ENCODE results near the gene LRWD1. TPM values are rescaled to one million over a fixed set of nuclear protein-coding genes. Genes with fewer than 3 reads are reported as not detected.

LRWD1 gene
- total and polyA plus RNA-seq, 2 donors (not counting 1 experiment from before 2014, with no cell fraction given), result 7.4 to 14.5 TPM

GRCh38 chr7:102431617-102432298 lies 33.0 kb upstream of the LRWD1 start:
- no peak for DNase-seq (ENCODE audit: low read depth in 2 of 2)
- Histone ChIP-seq H3K79me2 (ENCODE audit: control insufficient read depth, insufficient read depth, low read length) (peaks cover 3% of the 10 kb centered on the region), H4K20me1 (ENCODE audit: control insufficient read depth, extremely low read depth, insufficient read depth, low read length) (no peaks in the 10 kb centered on the region), H3K4me2 (ENCODE audit: extremely low read depth, insufficient read depth, low read length) (no peak overlapping the region), H3K4me3 (replicated peaks in 1 of 4; ENCODE audit: control extremely low read depth in 1 of 4, insufficient read depth in 1 of 4, low read depth in 3 of 4, low read length in 4 of 4) (no peak overlapping the region), H3K9ac (ENCODE audit: insufficient read depth, low read length) (no peak overlapping the region), H3K36me3 (ENCODE audit: control insufficient read depth, insufficient read depth, low read length) (peaks cover 2% of the 10 kb centered on the region), H2AFZ (ENCODE audit: low read length) (no peak overlapping the region), H3K27ac (ENCODE audit: insufficient read depth, low read length) (no peak overlapping the region), H3K9me3 (ENCODE audit: control insufficient read depth, insufficient read depth, low read depth, low read length) (no peaks in the 10 kb centered on the region), H3K4me1 (ENCODE audit: control insufficient read depth, extremely low read depth, insufficient read depth, low read length) (peaks cover 5% of the 10 kb centered on the region), H3K27me3 (ENCODE audit: control insufficient read depth, insufficient read depth, low read length) (no peaks in the 10 kb centered on the region)
- TF ChIP-seq CTCF (conservative IDR thresholded peaks at IDR 0.05 in 1 of 2, IDR thresholded peaks at IDR 0.05 in 1 of 2; ENCODE audit: low read depth in 1 of 2, low read length in 2 of 2), result no peak
- TF ChIP-seq EZH2 (IDR thresholded peaks at IDR 0.05; ENCODE audit: low read length, missing control alignments), result no peak

GRCh38 chr7:102432442-102433218 lies 32.2 kb upstream of the LRWD1 start:
- Histone ChIP-seq H3K27ac (ENCODE audit: insufficient read depth, low read length) (peak overlapping the region; percentile 75), H3K9ac (ENCODE audit: insufficient read depth, low read length) (peak overlapping the region; percentile 75), H4K20me1 (ENCODE audit: control insufficient read depth, extremely low read depth, insufficient read depth, low read length) (no peaks in the 10 kb centered on the region), H3K36me3 (ENCODE audit: control insufficient read depth, insufficient read depth, low read length) (no peaks in the 10 kb centered on the region), H2AFZ (ENCODE audit: low read length) (peak overlapping the region; percentile 62), H3K9me3 (ENCODE audit: control insufficient read depth, insufficient read depth, low read depth, low read length) (no peaks in the 10 kb centered on the region), H3K4me1 (ENCODE audit: control insufficient read depth, extremely low read depth, insufficient read depth, low read length) (peaks cover 5% of the 10 kb centered on the region), H3K4me2 (ENCODE audit: extremely low read depth, insufficient read depth, low read length) (peak overlapping the region; percentile 96), H3K4me3 (replicated peaks in 1 of 4; ENCODE audit: control extremely low read depth in 1 of 4, insufficient read depth in 1 of 4, low read depth in 3 of 4, low read length in 4 of 4) (peak overlapping the region; percentile 35 to 80 (median 53)), H3K79me2 (ENCODE audit: control insufficient read depth, insufficient read depth, low read length) (peaks cover 3% of the 10 kb centered on the region), H3K27me3 (ENCODE audit: control insufficient read depth, insufficient read depth, low read length) (no peaks in the 10 kb centered on the region)
- no peak for DNase-seq (ENCODE audit: low read depth in 2 of 2)
- no peak for TF ChIP-seq CTCF (conservative IDR thresholded peaks at IDR 0.05 in 1 of 2, IDR thresholded peaks at IDR 0.05 in 1 of 2; ENCODE audit: low read depth in 1 of 2, low read length in 2 of 2)

- peak within 1 kb of the TSS; percentile 96 for H3K4me2 ChIP-seq (ENCODE audit: extremely low read depth, insufficient read depth, low read length)
- peak within 1 kb of the TSS; percentile 75 for H3K27ac ChIP-seq (ENCODE audit: insufficient read depth, low read length)
- H3K4me1 ChIP-seq (ENCODE audit: control insufficient read depth, extremely low read depth, insufficient read depth, low read length), result peaks cover 5% of the 10 kb centered on the region
- no peaks in the 10 kb centered on the region for H3K27me3 ChIP-seq (ENCODE audit: control insufficient read depth, insufficient read depth, low read length)
- H3K9ac ChIP-seq (ENCODE audit: insufficient read depth, low read length), result peak within 1 kb of the TSS; percentile 75
- no peaks in the 10 kb centered on the region for H3K36me3 ChIP-seq (ENCODE audit: control insufficient read depth, insufficient read depth, low read length)
- TF ChIP-seq EZH2 (IDR thresholded peaks at IDR 0.05; ENCODE audit: low read length, missing control alignments) (no peak), CTCF (conservative IDR thresholded peaks at IDR 0.05 in 1 of 2, IDR thresholded peaks at IDR 0.05 in 1 of 2; ENCODE audit: low read depth in 1 of 2, low read length in 2 of 2) (no peak)
- peak within 1 kb of the TSS; percentile 75 for H2AFZ ChIP-seq (ENCODE audit: low read length)
- H4K20me1 ChIP-seq (ENCODE audit: control insufficient read depth, extremely low read depth, insufficient read depth, low read length), result no peaks in the 10 kb centered on the region
- peaks cover 3% of the 10 kb centered on the region for H3K79me2 ChIP-seq (ENCODE audit: control insufficient read depth, insufficient read depth, low read length)
- no peaks in the 10 kb centered on the region for H3K9me3 ChIP-seq (ENCODE audit: control insufficient read depth, insufficient read depth, low read depth, low read length)
- peak within 1 kb of the TSS; percentile 72 to 90 (median 80) for H3K4me3 ChIP-seq (replicated peaks in 1 of 4; ENCODE audit: control extremely low read depth in 1 of 4, insufficient read depth in 1 of 4, low read depth in 3 of 4, low read length in 4 of 4)
- DNase-seq (ENCODE audit: low read depth in 2 of 2), result peak; percentile 58 to 66
These were observed 31.4 kb upstream of the LRWD1 start, which contains the start of gene ORAI2 for GRCh38 chr7:102433219-102434038. ORAI2 (plus strand) TSS chr7:102433575; CDS start chr7:102438957, 5,382 bp downstream.
